Mucosa of stomach (tissue), 1 donor: Measurements from ENCODE around the gene CCNL2.

Experiments used
- H3K27me3 ChIP-seq: one replicate; pipeline ENCODE4 v1.7.0; 2013; ENCODE audit warnings: mild to moderate bottlenecking, low read length; ENCODE audit not compliant: control insufficient read depth, insufficient read depth
- H3K36me3 ChIP-seq: one replicate; pipeline ENCODE4 v1.7.0; 2013; ENCODE audit warnings: low read length; ENCODE audit not compliant: control insufficient read depth, insufficient read depth
- H3K4me1 ChIP-seq: one replicate; pipeline ENCODE4 v1.7.0; 2013; ENCODE audit warnings: mild to moderate bottlenecking, low read length; ENCODE audit not compliant: control insufficient read depth, insufficient read depth
- H3K4me3 ChIP-seq: one replicate; pipeline ENCODE4 v1.7.0; 2013; ENCODE audit warnings: low read length
- H3K9ac ChIP-seq: one replicate; pipeline ENCODE4 v1.7.0; 2013; ENCODE audit warnings: mild to moderate bottlenecking, low read length, moderate library complexity
- H3K9me3 ChIP-seq: one replicate; pipeline ENCODE4 v1.7.0; 2013; ENCODE audit warnings: mild to moderate bottlenecking, low read length, moderate library complexity; ENCODE audit not compliant: control insufficient read depth
- donor health status: Pancreatic carcinoma.

Gene CCNL2

GRCh38 chr1:1348420-1349255 is 50.5 kb downstream of the CCNL2 start:
- Histone ChIP-seq H3K36me3 (no peaks in the 10 kb centered on the region), H3K4me1 (peaks cover 50% of the 10 kb centered on the region), H3K9me3 (no peaks in the 10 kb centered on the region), H3K4me3 (peak overlapping the region; percentile 60), H3K27me3 (peaks cover 20% of the 10 kb centered on the region), H3K9ac (peak overlapping the region; percentile 72)

- Histone ChIP-seq H3K36me3 (no peaks in the 10 kb centered on the region), H3K4me3 (peak overlapping the region; percentile 60), H3K9ac (peak overlapping the region; percentile 72), H3K9me3 (no peaks in the 10 kb centered on the region), H3K27me3 (peaks cover 12% of the 10 kb centered on the region), H3K4me1 (peaks cover 54% of the 10 kb centered on the region)
Observed at GRCh38 chr1:1347663-1348419, 51.3 kb downstream of the CCNL2 start.

GRCh38 chr1:1347026-1347595 is 52.0 kb downstream of the CCNL2 start:
- H3K4me1 ChIP-seq: peaks cover 54% of the 10 kb centered on the region
- H3K36me3 ChIP-seq: no peaks in the 10 kb centered on the region

GRCh38 chr1:1346501-1346890 is 52.6 kb downstream of the CCNL2 start:
- Histone ChIP-seq H3K4me3 (no peak overlapping the region), H3K27me3 (no peaks in the 10 kb centered on the region), H3K4me1 (peaks cover 49% of the 10 kb centered on the region), H3K9ac (no peak overlapping the region), H3K9me3 (no peaks in the 10 kb centered on the region), H3K36me3 (no peaks in the 10 kb centered on the region)

More at GRCh38 chr1:1347026-1347595, 52.0 kb downstream of the CCNL2 start:
- peaks cover 4% of the 10 kb centered on the region for H3K27me3 ChIP-seq
- no peak overlapping the region for H3K4me3 ChIP-seq
- H3K9ac ChIP-seq: no peak overlapping the region
- no peaks in the 10 kb centered on the region for H3K9me3 ChIP-seq

- Histone ChIP-seq H3K4me1 (peaks cover 47% of the 10 kb centered on the region), H3K4me3 (no peak overlapping the region), H3K9me3 (no peaks in the 10 kb centered on the region), H3K36me3 (no peaks in the 10 kb centered on the region), H3K27me3 (no peaks in the 10 kb centered on the region), H3K9ac (peak overlapping the region; percentile 43)
Observed at GRCh38 chr1:1345860-1346500, 53.2 kb downstream of the CCNL2 start.

- H3K27me3 ChIP-seq: no peaks in the 10 kb centered on the region
- no peak overlapping the region for H3K4me3 ChIP-seq
- H3K4me1 ChIP-seq: peaks cover 47% of the 10 kb centered on the region
- no peaks in the 10 kb centered on the region for H3K9me3 ChIP-seq
- peak overlapping the region; percentile 43 for H3K9ac ChIP-seq
- no peaks in the 10 kb centered on the region for H3K36me3 ChIP-seq
Observed at GRCh38 chr1:1345384-1345783, 53.8 kb downstream of the CCNL2 start.

- Histone ChIP-seq H3K4me1 (peaks cover 47% of the 10 kb centered on the region), H3K9ac (peak overlapping the region; percentile 43), H3K9me3 (no peaks in the 10 kb centered on the region), H3K27me3 (no peaks in the 10 kb centered on the region), H3K4me3 (no peak overlapping the region), H3K36me3 (no peaks in the 10 kb centered on the region)
Observed at GRCh38 chr1:1344655-1345361, 54.3 kb downstream of the CCNL2 start.

- H3K4me1 ChIP-seq: peaks cover 47% of the 10 kb centered on the region
- H3K36me3 ChIP-seq: no peaks in the 10 kb centered on the region
- no peaks in the 10 kb centered on the region for H3K27me3 ChIP-seq
- no peaks in the 10 kb centered on the region for H3K9me3 ChIP-seq
- H3K4me3 ChIP-seq: no peak overlapping the region
- peak overlapping the region; percentile 36 for H3K9ac ChIP-seq
Observed at GRCh38 chr1:1343811-1344421, 55.2 kb downstream of the CCNL2 start.

- Histone ChIP-seq H3K9me3 (no peaks in the 10 kb centered on the region), H3K4me1 (peaks cover 44% of the 10 kb centered on the region), H3K4me3 (no peak overlapping the region), H3K36me3 (no peaks in the 10 kb centered on the region), H3K9ac (no peak overlapping the region), H3K27me3 (no peaks in the 10 kb centered on the region)
Observed at GRCh38 chr1:1342584-1343115, 56.5 kb downstream of the CCNL2 start.

GRCh38 chr1:1342061-1342562 is 57.0 kb downstream of the CCNL2 start:
- no peaks in the 10 kb centered on the region for H3K9me3 ChIP-seq
- H3K27me3 ChIP-seq: no peaks in the 10 kb centered on the region
- no peaks in the 10 kb centered on the region for H3K36me3 ChIP-seq
- H3K9ac ChIP-seq: no peak overlapping the region
- no peak overlapping the region for H3K4me3 ChIP-seq
- H3K4me1 ChIP-seq: peaks cover 44% of the 10 kb centered on the region

- Histone ChIP-seq H3K4me1 (peaks cover 40% of the 10 kb centered on the region), H3K9me3 (no peaks in the 10 kb centered on the region), H3K9ac (no peak overlapping the region), H3K27me3 (no peaks in the 10 kb centered on the region), H3K36me3 (no peaks in the 10 kb centered on the region), H3K4me3 (no peak overlapping the region)
Observed at GRCh38 chr1:1341549-1342021, 57.5 kb downstream of the CCNL2 start.
